A673 (cell line): ENCODE data around the gene RERE. TPM values are rescaled to one million over a fixed set of nuclear protein-coding genes. Genes with fewer than 3 reads are reported as not detected.

Experiments
- BruUV-seq: library from RNA; stranded (reverse); fragments of 400-500 nt; replicated peaks from 2 replicates; lab custom pipeline; 2021; lab: Mats Ljungman, UMichigan
- CTCF ChIA-PET: fragments of 300-600 bp; sonication (Branson Sonifier 250); formaldehyde crosslinking; loops from one replicate; lab custom pipeline; 2022; ENCODE audit warnings: antibody characterized with exemption; lab: Charles Lee
- POLR2A ChIA-PET: fragments of 300-600 bp; sonication (Branson Sonifier 250); formaldehyde crosslinking; loops from one replicate; lab custom pipeline; 2022; ENCODE audit warnings: antibody characterized with exemption; ENCODE audit not compliant: low non-redundant PET; lab: Charles Lee
- DNase-seq: peaks from one replicate; pipeline ENCODE4 v3.0.0-alpha.2; 2015; ENCODE audit warnings: low spot score
- H3K27ac ChIP-seq: fragments of 200-600 bp; sonication (generic); 2 replicates; pipeline ENCODE4 v1.5.1; 2016; ENCODE audit warnings: mixed run types, low read depth, mild to moderate bottlenecking, mixed read lengths, antibody characterized with exemption, low read length; ENCODE audit not compliant: poor library complexity, severe bottlenecking
- H3K27me3 ChIP-seq: fragments of 200-600 bp; sonication (generic); replicated peaks from 2 replicates; pipeline ENCODE4 v1.6.1; 2017; ENCODE audit warnings: mixed run types, low read depth, mild to moderate bottlenecking, mixed read lengths, antibody characterized with exemption, low read length; ENCODE audit not compliant: insufficient read depth, poor library complexity
- H3K36me3 ChIP-seq: fragments of 200-600 bp; sonication (generic); 2 replicates; pipeline ENCODE4 v1.6.1; 2016; ENCODE audit warnings: mixed run types, mild to moderate bottlenecking, mixed read lengths, antibody characterized with exemption, low read length; ENCODE audit not compliant: insufficient read depth, poor library complexity, severe bottlenecking
- H3K4me1 ChIP-seq: fragments of 200-600 bp; sonication (generic); 2 replicates; pipeline ENCODE4 v1.6.1; 2017; ENCODE audit warnings: mixed run types, mild to moderate bottlenecking, mixed read lengths, antibody characterized with exemption, low read length; ENCODE audit not compliant: insufficient read depth, poor library complexity, severe bottlenecking
- H3K4me3 ChIP-seq: fragments of 200-600 bp; sonication (generic); 2 replicates; pipeline ENCODE4 v1.5.1; 2016; ENCODE audit warnings: low read depth, mixed run types, mild to moderate bottlenecking, mixed read lengths, low read length; ENCODE audit not compliant: poor library complexity, severe bottlenecking
- H3K9me3 ChIP-seq: fragments of 200-600 bp; sonication (generic); 2 replicates; pipeline ENCODE4 v1.6.1; 2016; ENCODE audit warnings: mixed run types, low read depth, mild to moderate bottlenecking, mixed read lengths, antibody characterized with exemption, low read length; ENCODE audit not compliant: poor library complexity, severe bottlenecking
- EZH2 ChIP-seq: fragments of 200-600 bp; sonication (generic); IDR thresholded peaks from 2 replicates; pipeline ENCODE4 v1.6.1; 2017; ENCODE audit warnings: borderline replicate concordance, low read depth, mild to moderate bottlenecking, mixed read lengths, antibody characterized with exemption, low read length; ENCODE audit not compliant: poor library complexity, severe bottlenecking
- intact Hi-C: fragments of 100-400 bp; cut with micrococcal nuclease; formaldehyde crosslinking; loops from one replicate; pipeline ENCODE4 v1.10.0; 2022; ENCODE audit not compliant: unreplicated experiment
- total RNA-seq: library from RNA; stranded (reverse); gene quantifications from 2 replicates; pipeline ENCODE4 v1.2.3, GENCODE V29; 2021
- TF ChIP-seq, protein P1 (sequence below): fragments of 300-800, 200-600 bp; sonication (generic); conservative IDR thresholded peaks from 2 replicates; pipeline ENCODE4 v1.5.1; 2017; ENCODE audit warnings: low read depth, mild to moderate bottlenecking, antibody characterized with exemption, low read length, moderate library complexity, mixed read lengths

Gene RERE
- total RNA-seq, 1 experiment from 2014 or later: 188 TPM

DNA sequence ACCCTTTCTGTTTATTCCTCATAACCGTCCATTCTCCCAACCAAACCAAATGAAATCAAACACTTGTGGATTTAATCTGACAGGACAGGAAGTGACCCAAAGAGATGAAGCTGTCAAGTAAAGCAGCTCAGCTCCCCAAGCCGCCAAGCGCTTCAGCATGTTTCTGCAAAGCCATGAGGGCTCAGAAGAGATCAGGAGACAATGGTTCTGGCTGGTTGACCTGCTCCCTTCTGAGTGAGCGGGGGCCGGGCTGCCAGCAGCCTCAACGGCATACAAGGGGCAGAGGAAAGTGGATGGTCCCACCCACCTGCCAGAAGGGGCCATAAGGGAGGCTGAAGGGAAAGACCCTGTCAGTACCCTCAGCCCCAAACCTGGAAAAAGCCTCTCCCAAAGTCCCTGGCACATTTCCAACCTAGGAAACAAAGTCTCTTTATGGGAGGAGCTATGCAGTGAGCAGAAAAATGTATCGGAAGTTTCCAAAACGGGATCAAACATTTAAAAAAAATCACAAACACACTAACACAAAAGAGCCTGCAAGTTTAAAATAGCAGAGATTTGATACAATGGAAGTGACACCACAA is 454.2 kb downstream of the RERE start:
- ChIA-PET CTCF (interaction anchor here (0.9 to 1.0 kb wide), 2 partner anchors 13 to 363 kb away, joined by 3 to 4 read pairs; no protein-coding TSS in a partner anchor), POLR2A (no interaction called here)
- H3K27ac ChIP-seq: peak overlapping the region; percentile 83
- intact Hi-C loops: no loop called here
- peaks cover 58% of the 10 kb centered on the region for H3K36me3 ChIP-seq
- no peak for TF ChIP-seq EZH2
- TF ChIP-seq, protein P1, sequence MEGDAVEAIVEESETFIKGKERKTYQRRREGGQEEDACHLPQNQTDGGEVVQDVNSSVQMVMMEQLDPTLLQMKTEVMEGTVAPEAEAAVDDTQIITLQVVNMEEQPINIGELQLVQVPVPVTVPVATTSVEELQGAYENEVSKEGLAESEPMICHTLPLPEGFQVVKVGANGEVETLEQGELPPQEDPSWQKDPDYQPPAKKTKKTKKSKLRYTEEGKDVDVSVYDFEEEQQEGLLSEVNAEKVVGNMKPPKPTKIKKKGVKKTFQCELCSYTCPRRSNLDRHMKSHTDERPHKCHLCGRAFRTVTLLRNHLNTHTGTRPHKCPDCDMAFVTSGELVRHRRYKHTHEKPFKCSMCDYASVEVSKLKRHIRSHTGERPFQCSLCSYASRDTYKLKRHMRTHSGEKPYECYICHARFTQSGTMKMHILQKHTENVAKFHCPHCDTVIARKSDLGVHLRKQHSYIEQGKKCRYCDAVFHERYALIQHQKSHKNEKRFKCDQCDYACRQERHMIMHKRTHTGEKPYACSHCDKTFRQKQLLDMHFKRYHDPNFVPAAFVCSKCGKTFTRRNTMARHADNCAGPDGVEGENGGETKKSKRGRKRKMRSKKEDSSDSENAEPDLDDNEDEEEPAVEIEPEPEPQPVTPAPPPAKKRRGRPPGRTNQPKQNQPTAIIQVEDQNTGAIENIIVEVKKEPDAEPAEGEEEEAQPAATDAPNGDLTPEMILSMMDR: no peak
- H3K4me3 ChIP-seq: peak overlapping the region; percentile 13
- no TSS peak for BruUV-seq
- DNase-seq: no peak
- H3K27me3 ChIP-seq: no peaks in the 10 kb centered on the region
- H3K9me3 ChIP-seq: no peaks in the 10 kb centered on the region
- peaks cover 49% of the 10 kb centered on the region for H3K4me1 ChIP-seq

DNA sequence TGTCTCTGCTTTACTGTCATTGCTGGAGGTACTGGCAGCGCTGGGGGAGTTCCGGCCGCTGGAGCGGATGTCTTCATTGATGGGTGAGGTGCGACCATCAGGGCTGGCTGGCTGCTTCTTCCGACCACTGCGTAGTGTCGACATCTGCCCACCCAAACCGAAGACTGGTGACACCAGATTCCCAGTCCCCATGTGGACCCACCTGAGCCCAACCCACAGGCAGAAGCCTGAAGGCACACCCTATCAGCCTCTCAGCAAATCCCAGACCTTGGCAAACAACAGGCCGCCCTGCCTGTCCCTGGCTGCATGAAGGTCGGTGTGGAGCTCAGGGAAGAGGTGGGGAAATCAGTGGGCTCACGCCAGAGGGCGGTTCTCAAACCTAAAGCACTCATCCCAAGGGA is 454.7 kb downstream of the RERE start:
- Histone ChIP-seq H3K36me3 (peaks cover 64% of the 10 kb centered on the region), H3K27ac (peak overlapping the region; percentile 83), H3K27me3 (no peaks in the 10 kb centered on the region), H3K9me3 (no peaks in the 10 kb centered on the region), H3K4me1 (peaks cover 43% of the 10 kb centered on the region), H3K4me3 (no peak overlapping the region)
- POLR2A ChIA-PET: no interaction called here
- intact Hi-C loops: no loop called here
- CTCF ChIA-PET: no interaction called here
- no peak for DNase-seq
- TF ChIP-seq, protein P1: no peak
- no peak for TF ChIP-seq EZH2
- no TSS peak for BruUV-seq

DNA sequence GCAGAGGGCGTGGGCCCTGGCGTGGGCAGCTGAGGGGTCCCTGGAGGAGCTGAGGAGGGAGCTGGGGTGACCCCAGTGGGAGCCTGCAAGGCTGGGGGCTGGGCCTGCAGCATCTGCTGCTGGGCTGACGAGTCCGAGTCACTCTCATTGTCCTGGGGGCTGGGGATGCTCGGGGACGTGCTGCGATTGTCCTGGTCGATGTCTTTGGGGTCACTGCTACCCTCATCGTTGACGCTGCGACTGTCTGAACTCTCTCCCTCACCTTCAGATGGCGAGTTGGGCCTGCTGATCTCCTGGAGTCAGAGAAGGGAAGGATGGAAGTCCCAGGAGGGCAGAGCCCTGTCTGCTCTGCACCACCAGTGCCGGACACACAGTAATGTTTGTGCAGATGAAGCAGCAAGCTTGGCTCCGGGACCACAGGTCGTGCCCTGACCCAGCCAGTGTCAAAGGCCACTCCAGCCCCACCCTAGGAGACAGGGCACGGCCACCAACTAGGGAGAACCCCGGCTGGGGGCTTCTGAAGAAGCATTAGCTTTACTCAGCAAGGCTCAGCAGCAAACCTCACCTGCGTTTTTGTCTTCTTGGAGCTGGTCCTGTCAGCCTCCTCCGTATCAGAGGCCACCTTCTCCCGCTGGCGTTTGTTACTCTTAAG is 456.1 kb downstream of the RERE start:
- H3K4me1 ChIP-seq: peaks cover 37% of the 10 kb centered on the region
- no peak for DNase-seq
- POLR2A ChIA-PET: no interaction called here
- TF ChIP-seq, protein P1: no peak
- no peak for TF ChIP-seq EZH2
- no peaks in the 10 kb centered on the region for H3K9me3 ChIP-seq
- CTCF ChIA-PET: no interaction called here
- peaks cover 78% of the 10 kb centered on the region for H3K36me3 ChIP-seq
- no peak overlapping the region for H3K4me3 ChIP-seq
- no peaks in the 10 kb centered on the region for H3K27me3 ChIP-seq
- peak overlapping the region; percentile 83 for H3K27ac ChIP-seq
- intact Hi-C loops: no loop called here
- TSS peak; percentile 64 for BruUV-seq
